Measurements from ENCODE around the gene IGSF8. TPM values are rescaled to one million over a fixed set of nuclear protein-coding genes. Genes with fewer than 3 reads are reported as not detected.

The IGSF8 gene, protein sequence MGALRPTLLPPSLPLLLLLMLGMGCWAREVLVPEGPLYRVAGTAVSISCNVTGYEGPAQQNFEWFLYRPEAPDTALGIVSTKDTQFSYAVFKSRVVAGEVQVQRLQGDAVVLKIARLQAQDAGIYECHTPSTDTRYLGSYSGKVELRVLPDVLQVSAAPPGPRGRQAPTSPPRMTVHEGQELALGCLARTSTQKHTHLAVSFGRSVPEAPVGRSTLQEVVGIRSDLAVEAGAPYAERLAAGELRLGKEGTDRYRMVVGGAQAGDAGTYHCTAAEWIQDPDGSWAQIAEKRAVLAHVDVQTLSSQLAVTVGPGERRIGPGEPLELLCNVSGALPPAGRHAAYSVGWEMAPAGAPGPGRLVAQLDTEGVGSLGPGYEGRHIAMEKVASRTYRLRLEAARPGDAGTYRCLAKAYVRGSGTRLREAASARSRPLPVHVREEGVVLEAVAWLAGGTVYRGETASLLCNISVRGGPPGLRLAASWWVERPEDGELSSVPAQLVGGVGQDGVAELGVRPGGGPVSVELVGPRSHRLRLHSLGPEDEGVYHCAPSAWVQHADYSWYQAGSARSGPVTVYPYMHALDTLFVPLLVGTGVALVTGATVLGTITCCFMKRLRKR
- polyA plus RNA-seq (2013), result 22.8 TPM

DNA sequence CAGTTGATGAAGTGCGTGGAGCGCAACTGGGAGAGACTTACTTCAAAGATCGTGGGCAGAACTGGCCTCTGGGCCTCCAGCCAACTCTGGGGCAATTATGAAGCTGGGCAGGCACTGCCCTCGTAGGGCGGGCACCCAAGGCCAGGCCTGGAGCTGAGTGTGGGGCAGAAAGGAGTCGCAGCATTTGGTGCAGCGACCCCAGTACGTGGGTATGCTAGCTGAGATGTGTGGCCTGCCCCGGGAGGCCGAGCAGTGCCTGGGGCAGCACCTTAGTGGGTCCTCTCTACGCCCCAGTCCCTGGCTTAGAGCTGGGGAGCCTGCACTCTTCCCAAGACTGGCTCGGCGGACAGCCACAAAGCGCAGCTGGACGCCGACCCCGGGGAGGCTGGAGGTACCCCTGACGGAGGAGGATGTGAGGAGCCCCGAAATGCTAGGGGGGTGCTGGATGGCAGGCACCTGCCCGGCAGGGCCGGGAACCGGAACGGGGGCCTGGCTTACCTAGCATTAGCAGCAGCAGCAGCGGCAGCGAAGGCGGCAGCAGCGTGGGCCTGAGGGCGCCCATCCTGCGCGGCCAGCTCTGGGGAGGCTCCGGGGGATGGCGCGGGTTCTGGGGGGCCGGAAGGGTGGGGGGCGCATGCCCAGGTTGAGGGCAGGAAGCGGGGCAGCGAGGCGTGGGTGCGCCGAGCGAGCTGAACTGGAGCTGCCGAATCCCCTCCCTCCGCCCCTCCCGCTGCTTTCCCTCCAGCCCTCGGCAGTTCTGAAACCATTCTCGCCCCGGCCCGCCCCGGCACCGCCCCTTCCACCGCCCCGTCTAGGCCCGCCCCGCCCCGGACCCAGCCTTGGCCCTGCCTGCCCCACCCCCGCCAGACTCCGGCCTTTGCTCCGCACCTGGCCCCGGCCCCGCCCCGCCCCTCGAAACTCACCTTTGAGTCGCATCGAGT lies at the start of gene IGSF8:
IGSF8 (minus strand) TSS at position 709 of the 941 bp plus-strand sequence; CDS start at position 562, 147 bp downstream.
- H3K36me3 ChIP-seq (ENCODE audit: control insufficient read depth in 4 of 4, insufficient read depth in 4 of 4, low read length in 3 of 4), result peaks cover under 1 to 19% (median 10%) of the 10 kb centered on the region in 4 experiments
- H3K9me3 ChIP-seq (ENCODE audit: control extremely low read depth in 1 of 5, control insufficient read depth in 4 of 5, insufficient read depth in 2 of 5, low read depth in 1 of 5, low read length in 4 of 5), result no peaks in the 10 kb centered on the region
- CTCF ChIA-PET, result interaction anchor here (0.9 to 5.5 kb wide), 12 partner anchors 9 to 253 kb away, joined by 3 to 61 read pairs (median 4); no protein-coding TSS in a partner anchor
- peaks cover 0 to 48% (median 35%) of the 10 kb centered on the region in 4 experiments for H3K4me1 ChIP-seq (ENCODE audit: control extremely low read depth in 1 of 4, control insufficient read depth in 4 of 4, insufficient read depth in 4 of 4, low read length in 3 of 4)
- WGBS (ENCODE audit: insufficient coverage), result 3% methylated on average over 37 of the region's 64 CpGs
- H3K4me3 ChIP-seq (ENCODE audit: control insufficient read depth in 1 of 7, extremely low read depth in 1 of 7, insufficient read depth in 4 of 7, low read depth in 2 of 7, low read length in 6 of 7), result peak within 1 kb of the TSS; percentile 64 to 89 (median 79)
- POLR2A ChIA-PET, result interaction anchor here (0.5 to 1.1 kb wide), 3 partner anchors 13 to 253 kb away, joined by 3 to 7 read pairs (median 3); no protein-coding TSS in a partner anchor
- H3K27ac ChIP-seq (ENCODE audit: insufficient read depth in 1 of 2, low read depth in 1 of 2, low read length in 2 of 2, poor library complexity in 1 of 2, severe bottlenecking in 2 of 2), result peak within 1 kb of the TSS; percentile 41 to 87
- H3K27me3 ChIP-seq (replicated peaks in 2 of 5; ENCODE audit: control insufficient read depth in 4 of 5, insufficient read depth in 5 of 5, low read length in 4 of 5), result no peaks in the 10 kb centered on the region
- DNase-seq, result peak; percentile 84 to 93 (median 93)

DNA sequence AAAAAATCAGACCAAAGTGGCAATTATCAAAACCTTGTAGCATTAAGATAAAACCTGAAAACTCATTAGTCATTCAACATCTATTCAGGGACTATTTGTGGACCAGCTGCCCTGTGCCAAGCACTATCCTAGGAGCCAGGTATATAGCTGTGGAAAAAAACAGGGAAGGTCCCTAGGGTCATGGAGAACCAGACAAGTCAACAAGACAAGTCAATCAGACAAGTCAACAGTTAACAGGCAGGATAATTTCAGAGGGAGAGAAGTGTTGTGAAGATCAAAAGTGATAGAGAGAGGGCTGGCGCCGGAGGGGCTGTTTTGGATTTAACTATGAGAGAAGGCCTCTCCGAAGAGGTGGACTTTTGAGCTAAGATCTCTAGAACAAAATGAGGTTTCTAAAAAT lies 49.7 kb upstream of the IGSF8 start:
- no peak for DNase-seq
- H3K36me3 ChIP-seq (ENCODE audit: control insufficient read depth in 4 of 4, insufficient read depth in 4 of 4, low read length in 3 of 4), result no peaks in the 10 kb centered on the region
- no peak overlapping the region for H3K4me3 ChIP-seq (ENCODE audit: control insufficient read depth in 1 of 7, extremely low read depth in 1 of 7, insufficient read depth in 4 of 7, low read depth in 2 of 7, low read length in 6 of 7)
- H3K9me3 ChIP-seq (ENCODE audit: control extremely low read depth in 1 of 5, control insufficient read depth in 4 of 5, insufficient read depth in 2 of 5, low read depth in 1 of 5, low read length in 4 of 5), result no peaks in the 10 kb centered on the region
- no peaks in the 10 kb centered on the region for H3K27me3 ChIP-seq (replicated peaks in 2 of 5; ENCODE audit: control insufficient read depth in 4 of 5, insufficient read depth in 5 of 5, low read length in 4 of 5)
- POLR2A ChIA-PET, result no interaction called here
- no peak overlapping the region for H3K27ac ChIP-seq (ENCODE audit: insufficient read depth in 1 of 2, low read depth in 1 of 2, low read length in 2 of 2, poor library complexity in 1 of 2, severe bottlenecking in 2 of 2)
- CTCF ChIA-PET, result interaction anchor here (0.6 to 1.4 kb wide), 5 partner anchors 12 to 148 kb away, joined by 3 to 6 read pairs (median 3); no protein-coding TSS in a partner anchor
- peaks cover 0 to 12% (median under 1%) of the 10 kb centered on the region in 4 experiments for H3K4me1 ChIP-seq (ENCODE audit: control extremely low read depth in 1 of 4, control insufficient read depth in 4 of 4, insufficient read depth in 4 of 4, low read length in 3 of 4)
- 100% methylated on average over 2 of the region's 3 CpGs for WGBS (ENCODE audit: insufficient coverage)

DNA sequence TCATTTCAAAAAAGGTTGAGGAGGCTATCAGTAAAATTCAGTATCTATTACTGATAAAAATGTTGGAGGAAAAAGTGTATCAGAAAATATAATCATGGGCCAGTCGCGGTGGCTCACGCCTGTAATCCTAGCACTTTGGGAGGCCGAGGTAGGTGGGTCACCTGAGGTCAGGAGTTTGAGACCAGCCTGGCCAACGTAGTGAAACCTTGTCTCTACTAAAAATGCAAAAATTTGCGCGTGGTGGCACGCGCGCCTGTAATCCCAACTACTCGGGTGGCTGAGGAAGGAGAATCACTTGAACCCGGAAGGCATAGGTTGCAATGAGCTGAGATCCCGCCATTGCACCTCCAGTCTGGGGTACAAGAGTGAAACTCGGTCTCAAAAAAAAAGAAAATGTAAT lies 47.7 kb upstream of the IGSF8 start:
- CTCF ChIA-PET, result interaction anchor here (1.1 kb wide), 1 partner anchor 37 kb away, joined by 3 read pairs; no protein-coding TSS in a partner anchor
- peaks cover 0 to 2% (median 0%) of the 10 kb centered on the region in 5 experiments for H3K27me3 ChIP-seq (replicated peaks in 2 of 5; ENCODE audit: control insufficient read depth in 4 of 5, insufficient read depth in 5 of 5, low read length in 4 of 5)
- H3K9me3 ChIP-seq (ENCODE audit: control extremely low read depth in 1 of 5, control insufficient read depth in 4 of 5, insufficient read depth in 2 of 5, low read depth in 1 of 5, low read length in 4 of 5), result no peaks in the 10 kb centered on the region
- DNase-seq, result no peak
- peaks cover 0 to 10% (median under 1%) of the 10 kb centered on the region in 4 experiments for H3K4me1 ChIP-seq (ENCODE audit: control extremely low read depth in 1 of 4, control insufficient read depth in 4 of 4, insufficient read depth in 4 of 4, low read length in 3 of 4)
- H3K27ac ChIP-seq (ENCODE audit: insufficient read depth in 1 of 2, low read depth in 1 of 2, low read length in 2 of 2, poor library complexity in 1 of 2, severe bottlenecking in 2 of 2), result no peak overlapping the region
- 97% methylated on average over 12 of the region's 14 CpGs for WGBS (ENCODE audit: insufficient coverage)
- POLR2A ChIA-PET, result no interaction called here
- H3K36me3 ChIP-seq (ENCODE audit: control insufficient read depth in 4 of 4, insufficient read depth in 4 of 4, low read length in 3 of 4), result no peaks in the 10 kb centered on the region
- no peak overlapping the region for H3K4me3 ChIP-seq (ENCODE audit: control insufficient read depth in 1 of 7, extremely low read depth in 1 of 7, insufficient read depth in 4 of 7, low read depth in 2 of 7, low read length in 6 of 7)

DNA sequence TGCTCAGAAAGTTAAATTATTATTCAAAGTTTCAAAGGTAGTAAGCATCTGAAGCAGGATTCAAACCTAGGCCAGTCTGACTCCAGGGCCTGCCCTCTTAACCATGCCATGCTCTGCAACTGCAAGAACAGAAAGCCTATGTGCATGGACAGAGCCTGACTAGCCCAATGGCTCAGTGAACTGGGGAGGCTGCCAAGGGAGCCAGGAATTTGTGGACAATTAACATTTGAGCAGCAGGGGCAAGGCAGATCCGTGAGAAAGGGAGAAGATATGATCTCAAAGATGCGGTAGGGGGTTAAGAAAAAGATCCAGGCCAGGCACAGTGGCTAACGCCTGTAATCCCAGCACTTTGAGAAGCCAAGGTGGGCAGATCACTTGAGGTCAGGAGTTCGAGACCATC lies 46.5 kb upstream of the IGSF8 start:
- no peak overlapping the region for H3K27ac ChIP-seq (ENCODE audit: insufficient read depth in 1 of 2, low read depth in 1 of 2, low read length in 2 of 2, poor library complexity in 1 of 2, severe bottlenecking in 2 of 2)
- 98% methylated on average over 4 of the region's 4 CpGs for WGBS (ENCODE audit: insufficient coverage)
- H3K27me3 ChIP-seq (replicated peaks in 2 of 5; ENCODE audit: control insufficient read depth in 4 of 5, insufficient read depth in 5 of 5, low read length in 4 of 5), result peaks cover 0 to 2% (median 0%) of the 10 kb centered on the region in 5 experiments
- H3K4me1 ChIP-seq (ENCODE audit: control extremely low read depth in 1 of 4, control insufficient read depth in 4 of 4, insufficient read depth in 4 of 4, low read length in 3 of 4), result peaks cover 0 to 10% (median under 1%) of the 10 kb centered on the region in 4 experiments
- no peak overlapping the region for H3K4me3 ChIP-seq (ENCODE audit: control insufficient read depth in 1 of 7, extremely low read depth in 1 of 7, insufficient read depth in 4 of 7, low read depth in 2 of 7, low read length in 6 of 7)
- H3K36me3 ChIP-seq (ENCODE audit: control insufficient read depth in 4 of 4, insufficient read depth in 4 of 4, low read length in 3 of 4), result no peaks in the 10 kb centered on the region
- ChIA-PET CTCF (no interaction called here), POLR2A (no interaction called here)
- H3K9me3 ChIP-seq (ENCODE audit: control extremely low read depth in 1 of 5, control insufficient read depth in 4 of 5, insufficient read depth in 2 of 5, low read depth in 1 of 5, low read length in 4 of 5), result no peaks in the 10 kb centered on the region
- no peak for DNase-seq

DNA sequence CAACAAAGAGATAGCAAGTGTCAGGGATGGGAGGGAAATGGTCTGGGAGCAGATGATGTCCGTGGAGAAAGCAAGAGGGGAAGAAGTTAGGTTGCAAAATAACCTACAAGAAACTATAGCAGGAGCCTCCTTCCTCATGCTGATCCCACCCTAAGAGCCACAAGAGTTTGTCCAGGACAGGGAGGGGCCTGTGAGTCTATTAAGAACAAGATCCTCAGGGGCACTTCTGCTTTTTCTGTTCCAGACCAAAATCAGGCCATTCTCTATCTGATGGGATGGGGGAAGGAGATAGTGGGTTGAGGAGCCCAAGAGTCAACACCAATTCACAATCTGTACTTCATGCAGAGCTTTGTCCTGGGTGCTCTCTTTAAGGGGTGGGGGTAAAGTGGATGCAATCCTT lies 45.3 kb upstream of the IGSF8 start:
- DNase-seq, result peak; percentile 19 to 70 (median 63)
- Histone ChIP-seq H3K27ac (ENCODE audit: insufficient read depth in 1 of 2, low read depth in 1 of 2, low read length in 2 of 2, poor library complexity in 1 of 2, severe bottlenecking in 2 of 2) (no peak overlapping the region), H3K27me3 (replicated peaks in 2 of 5; ENCODE audit: control insufficient read depth in 4 of 5, insufficient read depth in 5 of 5, low read length in 4 of 5) (peaks cover 0 to 2% (median 0%) of the 10 kb centered on the region in 5 experiments), H3K4me1 (ENCODE audit: control extremely low read depth in 1 of 4, control insufficient read depth in 4 of 4, insufficient read depth in 4 of 4, low read length in 3 of 4) (peaks cover 0 to 10% (median under 1%) of the 10 kb centered on the region in 4 experiments), H3K36me3 (ENCODE audit: control insufficient read depth in 4 of 4, insufficient read depth in 4 of 4, low read length in 3 of 4) (no peaks in the 10 kb centered on the region), H3K4me3 (ENCODE audit: control insufficient read depth in 1 of 7, extremely low read depth in 1 of 7, insufficient read depth in 4 of 7, low read depth in 2 of 7, low read length in 6 of 7) (no peak overlapping the region), H3K9me3 (ENCODE audit: control extremely low read depth in 1 of 5, control insufficient read depth in 4 of 5, insufficient read depth in 2 of 5, low read depth in 1 of 5, low read length in 4 of 5) (no peaks in the 10 kb centered on the region)
- WGBS (ENCODE audit: insufficient coverage), result 0% methylated on average over 1 of the region's 1 CpG
- ChIA-PET CTCF (no interaction called here), POLR2A (no interaction called here)

DNA sequence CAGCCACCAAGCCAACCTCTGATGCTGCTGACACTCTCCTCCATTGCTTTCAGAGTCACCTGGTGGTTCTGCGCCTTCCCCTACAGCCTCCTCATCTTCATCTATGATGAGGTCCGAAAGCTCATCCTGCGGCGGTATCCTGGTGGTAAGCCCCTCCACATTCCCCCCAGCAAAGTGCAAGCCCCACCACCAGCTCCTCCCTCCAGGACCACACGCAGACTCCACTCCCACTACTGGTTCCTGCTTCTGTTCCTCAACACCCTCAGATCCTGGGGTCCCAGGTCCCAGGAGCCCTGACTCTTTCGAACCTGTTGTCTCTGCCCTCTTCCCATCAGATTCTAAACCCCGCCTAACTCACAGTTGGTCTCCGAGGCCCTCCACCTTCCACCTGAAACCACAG lies 41.4 kb upstream of the IGSF8 start:
- WGBS (ENCODE audit: insufficient coverage), result 95% methylated on average over 4 of the region's 8 CpGs
- no peaks in the 10 kb centered on the region for H3K36me3 ChIP-seq (ENCODE audit: control insufficient read depth in 4 of 4, insufficient read depth in 4 of 4, low read length in 3 of 4)

More for the DNA sequence above, 41.4 kb upstream of the IGSF8 start:
- ChIA-PET POLR2A (no interaction called here), CTCF (no interaction called here)
- Histone ChIP-seq H3K9me3 (ENCODE audit: control extremely low read depth in 1 of 5, control insufficient read depth in 4 of 5, insufficient read depth in 2 of 5, low read depth in 1 of 5, low read length in 4 of 5) (no peaks in the 10 kb centered on the region), H3K27me3 (replicated peaks in 2 of 5; ENCODE audit: control insufficient read depth in 4 of 5, insufficient read depth in 5 of 5, low read length in 4 of 5) (peaks cover 0 to 6% (median 0%) of the 10 kb centered on the region in 5 experiments), H3K4me3 (ENCODE audit: control insufficient read depth in 1 of 7, extremely low read depth in 1 of 7, insufficient read depth in 4 of 7, low read depth in 2 of 7, low read length in 6 of 7) (no peak overlapping the region), H3K27ac (ENCODE audit: insufficient read depth in 1 of 2, low read depth in 1 of 2, low read length in 2 of 2, poor library complexity in 1 of 2, severe bottlenecking in 2 of 2) (no peak overlapping the region), H3K4me1 (ENCODE audit: control extremely low read depth in 1 of 4, control insufficient read depth in 4 of 4, insufficient read depth in 4 of 4, low read length in 3 of 4) (peaks cover 0 to 10% (median under 1%) of the 10 kb centered on the region in 4 experiments)
- no peak for DNase-seq

All from common myeloid progenitor, CD34-positive (primary cell).